ENCODE results near the gene AP3S2. TPM values are rescaled to one million over a fixed set of nuclear protein-coding genes. Genes with fewer than 3 reads are reported as not detected.

Gene AP3S2
- total RNA-seq, 6 experiments from 2014 or later, result 30.9 to 37.9 (median 33.4) TPM

GRCh38 chr15:89817701-89818280 lies 76.0 kb downstream of the AP3S2 start:
- Mint-ChIP-seq H3K4me3 (peak overlapping the region; percentile 70; the same call in 1 of the 2 replicates), H3K36me3 (ENCODE audit: low read depth) (peaks cover 5% of the 10 kb centered on the region), H3K4me1 (ENCODE audit: low read depth) (peaks cover 70% of the 10 kb centered on the region), H3K27ac (peak overlapping the region; percentile 72), H3K9me3 (no peaks in the 10 kb centered on the region), H3K27me3 (ENCODE audit: insufficient read depth) (peaks cover 4% of the 10 kb centered on the region)
- DNase-seq, result no peak
- no peak for TF ChIP-seq CTCF (IDR thresholded peaks at IDR 0.05)

GRCh38 chr15:89815769-89816168 lies 78.0 kb downstream of the AP3S2 start:
- H3K4me3 Mint-ChIP-seq, result peak overlapping the region; percentile 94
- H3K4me1 Mint-ChIP-seq (ENCODE audit: low read depth), result peaks cover 70% of the 10 kb centered on the region
- no peak for DNase-seq
- H3K36me3 Mint-ChIP-seq (ENCODE audit: low read depth), result peaks cover 14% of the 10 kb centered on the region
- no peaks in the 10 kb centered on the region for H3K9me3 Mint-ChIP-seq
- peaks cover 4% of the 10 kb centered on the region for H3K27me3 Mint-ChIP-seq (ENCODE audit: insufficient read depth)
- no peak for TF ChIP-seq CTCF (IDR thresholded peaks at IDR 0.05)
- peak overlapping the region; percentile 74; the same call in 1 of the 2 replicates for H3K27ac Mint-ChIP-seq

GRCh38 chr15:89814112-89814742 lies 79.6 kb downstream of the AP3S2 start:
- Mint-ChIP-seq H3K36me3 (ENCODE audit: low read depth) (peaks cover 18% of the 10 kb centered on the region), H3K9me3 (no peaks in the 10 kb centered on the region), H3K27me3 (ENCODE audit: insufficient read depth) (peaks cover 4% of the 10 kb centered on the region), H3K4me3 (peak overlapping the region; percentile 94), H3K27ac (peak overlapping the region; percentile 81), H3K4me1 (ENCODE audit: low read depth) (peaks cover 72% of the 10 kb centered on the region)
- TF ChIP-seq CTCF (IDR thresholded peaks at IDR 0.05), result no peak
- DNase-seq, result no peak

GRCh38 chr15:89813381-89814111 lies 80.2 kb downstream of the AP3S2 start:
- no peak for TF ChIP-seq CTCF (IDR thresholded peaks at IDR 0.05)
- peaks cover 18% of the 10 kb centered on the region for H3K36me3 Mint-ChIP-seq (ENCODE audit: low read depth)
- peak overlapping the region; percentile 94 for H3K4me3 Mint-ChIP-seq
- H3K27ac Mint-ChIP-seq, result peak overlapping the region; percentile 81
- peaks cover 4% of the 10 kb centered on the region for H3K27me3 Mint-ChIP-seq (ENCODE audit: insufficient read depth)
- H3K4me1 Mint-ChIP-seq (ENCODE audit: low read depth), result peaks cover 78% of the 10 kb centered on the region
- DNase-seq, result no peak
- no peaks in the 10 kb centered on the region for H3K9me3 Mint-ChIP-seq

GRCh38 chr15:89812847-89813320 lies 80.9 kb downstream of the AP3S2 start:
- H3K9me3 Mint-ChIP-seq, result no peaks in the 10 kb centered on the region
- peak overlapping the region; percentile 94 for H3K4me3 Mint-ChIP-seq
- H3K27me3 Mint-ChIP-seq (ENCODE audit: insufficient read depth), result peaks cover 4% of the 10 kb centered on the region
- no peak for DNase-seq
- peaks cover 22% of the 10 kb centered on the region for H3K36me3 Mint-ChIP-seq (ENCODE audit: low read depth)
- H3K27ac Mint-ChIP-seq, result peak overlapping the region; percentile 81
- no peak for TF ChIP-seq CTCF (IDR thresholded peaks at IDR 0.05)
- H3K4me1 Mint-ChIP-seq (ENCODE audit: low read depth), result peaks cover 78% of the 10 kb centered on the region

Measured in HFFc6 (cell line).